Pancreas (tissue), 10 donors: ENCODE data around the gene EEF1AKMT3. TPM values are rescaled to one million over a fixed set of nuclear protein-coding genes. Genes with fewer than 3 reads are reported as not detected.
A peak's percentile ranks its signal among the peaks of the same experiment; 100 is the strongest.

ENCODE experiments used
- ATAC-seq, 4 donors: fragments of 200-7000 bp; cut with Tn5 transposase; one replicate each; pipeline versions ENCODE4 v1.8.0 to v1.9.1; 2020; ENCODE audit warnings: mild to moderate bottlenecking in 4 of 4, moderate library complexity in 4 of 4
- DNase-seq, 6 donors: peaks; one replicate each; pipeline ENCODE4 v3.0.0-alpha.2; 2020
- FAIRE-seq: peaks from 2 replicates; lab custom pipeline; 2012; peaks lifted over from hg19 to GRCh38; lab: Jason Lieb, UNC
- H3K27ac ChIP-seq, 4 donors: fragments of 200-600 bp; sonication (generic); 1 replicate in 3 of 4; 2 replicates in 1 of 4; pipeline versions ENCODE4 v1.5.0 to v1.8.0; 2020
- H3K27me3 ChIP-seq, 4 donors: fragments of 200-600 bp; one replicate each; pipeline ENCODE4 v1.8.0; 2021
- H3K36me3 ChIP-seq, 3 donors: fragments of 200-600 bp; sonication (generic) in 1 of 3; one replicate each; pipeline versions ENCODE4 v1.5.0 to v1.8.0; 2020 to 2021
- H3K4me1 ChIP-seq, 3 donors: fragments of 200-600 bp; one replicate each; pipeline ENCODE4 v1.8.0; 2021
- H3K4me3 ChIP-seq, 4 donors: fragments of 200-600 bp; sonication (generic) in 2 of 4; one replicate each; pipeline versions ENCODE4 v1.5.0 to v1.8.0; 2020 to 2021
- H3K9me3 ChIP-seq, 4 donors: fragments of 200-600 bp; one replicate each; pipeline ENCODE4 v1.8.0; 2021
- CTCF ChIP-seq, 4 donors: fragments of 200-600 bp; sonication (generic) in 3 of 4; IDR thresholded peaks; one replicate each; pipeline versions ENCODE4 v1.5.0 to v1.8.0; 2021; ENCODE audit warnings: antibody characterized with exemption in 4 of 4
- whole genome bisulfite sequencing, 2 donors: extraction: QIAGEN DNeasy Blood & Tissue Kit; methylation state at CpG; one replicate each; pipeline ENCODE4 v1.1.7; 2013; 5-methylcytosine and 5-hydroxymethylcytosine counted together
- intact Hi-C, 3 donors: fragments of 100-400 bp; cut with DNase I; formaldehyde crosslinking; loops; one replicate each; pipeline versions ENCODE4 v1.11.1 to v1.14.2; 2022
- polyA plus RNA-seq, 2 donors: library from polyadenylated mRNA; stranded (reverse); fragments of 200-250 nt; gene quantifications; one replicate each; pipeline ENCODE4 v1.2.3, GENCODE V29; 2013
- total RNA-seq, 6 donors: library from RNA; stranded (reverse); fragmentation: NEBNext Ultra II Directional in 4 of 6; extraction: Animal tissue kit (Norgen Biotek cat#: 25700) in 4 of 6; gene quantifications; one replicate each; pipeline versions ENCODE4 v1.2.1 to v1.2.4, GENCODE V29; 2021 to 2023
- donor health status: healthy with polysubstance abuse.
- donor health status: DM: no; HTN: no; CAD: no; lungs with moderate emphysema.
- donor health status: DM: no; HTN: no; CAD: no.
- donor health status: control.
- donor health status: control.
- donor health status: Bipolar disorder and iron deficiency.
- donor health status: DM: yes; HTN: yes; CAD: no.
- donor health status: DM: no; HTN: no; CAD: no.
- donor health status: DM: no; HTN: no; CAD: no.
- donor health status: DM: yes; HTN: yes; CAD: no.

EEF1AKMT3 gene
- total and polyA plus RNA-seq, 8 donors: 3.7 to 20.8 (median 14.4) TPM

GRCh38 chr12:57755454-57756372, 16.7 kb upstream of the EEF1AKMT3 start:
- H3K4me1 ChIP-seq: peaks cover 0 to 15% (median 14%) of the 10 kb centered on the region in 3 donors
- ATAC-seq: peak in 2 of 4 donors; percentile 3 to 10
- H3K27me3 ChIP-seq: no peaks in the 10 kb centered on the region
- H3K9me3 ChIP-seq: no peaks in the 10 kb centered on the region
- no peak for TF ChIP-seq CTCF (IDR thresholded peaks at IDR 0.05)
- peak overlapping the region; percentile 42 to 63 (median 50) for H3K27ac ChIP-seq
- no peak for FAIRE-seq
- peak overlapping the region; percentile 57 to 75 (median 64) for H3K4me3 ChIP-seq
- 1 to 2% methylated on average over 45 to 76 of the region's 76 CpGs for WGBS, 2 donors
- intact Hi-C loops: no loop called here
- no peaks in the 10 kb centered on the region for H3K36me3 ChIP-seq
- peak; percentile 53 to 90 (median 66) for DNase-seq

GRCh38 chr12:57756406-57757341, 15.7 kb upstream of the EEF1AKMT3 start:
- peaks cover 0 to 14% (median 10%) of the 10 kb centered on the region in 3 donors for H3K4me1 ChIP-seq
- peak overlapping the region in 2 of 4 donors; percentile 42 to 63 for H3K27ac ChIP-seq
- peak overlapping the region in 2 of 4 donors; percentile 70 to 75 for H3K4me3 ChIP-seq
- FAIRE-seq (no peak), DNase-seq (peak in 4 of 6 donors; percentile 38 to 76 (median 56)), ATAC-seq (no peak)
- TF ChIP-seq CTCF (IDR thresholded peaks at IDR 0.05): peak; percentile 32 to 58 (median 48)
- H3K9me3 ChIP-seq: no peaks in the 10 kb centered on the region
- H3K27me3 ChIP-seq: no peaks in the 10 kb centered on the region
- no peaks in the 10 kb centered on the region for H3K36me3 ChIP-seq
- WGBS, 2 donors: 30 to 38% methylated on average over 22 of the region's 22 CpGs
- intact Hi-C loops: no loop called here

- H3K4me1 ChIP-seq: peaks cover 0 to 12% (median 8%) of the 10 kb centered on the region in 3 donors
- no peaks in the 10 kb centered on the region for H3K27me3 ChIP-seq
- DNase-seq (no peak), ATAC-seq (no peak), FAIRE-seq (no peak)
- H3K36me3 ChIP-seq: no peaks in the 10 kb centered on the region
- no peak overlapping the region for H3K27ac ChIP-seq
- intact Hi-C loops: no loop called here
- no peak overlapping the region for H3K4me3 ChIP-seq
- WGBS, 2 donors: 92 to 93% methylated on average over 4 of the region's 4 CpGs
- TF ChIP-seq CTCF (IDR thresholded peaks at IDR 0.05): no peak
- H3K9me3 ChIP-seq: no peaks in the 10 kb centered on the region
Measured at GRCh38 chr12:57757771-57758170, 14.6 kb upstream of the EEF1AKMT3 start.

- no peak overlapping the region for H3K27ac ChIP-seq
- no peak for FAIRE-seq
Measured at GRCh38 chr12:57758552-57759359, 13.7 kb upstream of the EEF1AKMT3 start.

More at GRCh38 chr12:57758552-57759359, 13.7 kb upstream of the EEF1AKMT3 start:
- H3K4me1 ChIP-seq: peaks cover 0 to 6% (median 5%) of the 10 kb centered on the region in 3 donors
- no peaks in the 10 kb centered on the region for H3K9me3 ChIP-seq
- ATAC-seq (no peak), DNase-seq (peak in 1 of 6 donors; percentile 17)
- no peaks in the 10 kb centered on the region for H3K27me3 ChIP-seq
- intact Hi-C loops: no loop called here
- no peak overlapping the region for H3K4me3 ChIP-seq
- H3K36me3 ChIP-seq: no peaks in the 10 kb centered on the region
- WGBS, 2 donors: 91 to 92% methylated on average over 25 of the region's 25 CpGs
- no peak for TF ChIP-seq CTCF (IDR thresholded peaks at IDR 0.05)
